GM19395 (cell line): ENCODE data around the gene ANP32E.
"Not testable (repeated sequence)": the region's sequence is repeated elsewhere in the genome, so short reads cannot be mapped to it uniquely, and the experiment has no call there.

Source experiments
- ATAC-seq: cut with Tn5 transposase; IDR thresholded peaks from one replicate; pipeline ENCODE4 v1.9.1; 2021; ENCODE audit warnings: mild to moderate bottlenecking, moderate library complexity; ENCODE audit not compliant: unreplicated experiment

The ANP32E gene

DNA sequence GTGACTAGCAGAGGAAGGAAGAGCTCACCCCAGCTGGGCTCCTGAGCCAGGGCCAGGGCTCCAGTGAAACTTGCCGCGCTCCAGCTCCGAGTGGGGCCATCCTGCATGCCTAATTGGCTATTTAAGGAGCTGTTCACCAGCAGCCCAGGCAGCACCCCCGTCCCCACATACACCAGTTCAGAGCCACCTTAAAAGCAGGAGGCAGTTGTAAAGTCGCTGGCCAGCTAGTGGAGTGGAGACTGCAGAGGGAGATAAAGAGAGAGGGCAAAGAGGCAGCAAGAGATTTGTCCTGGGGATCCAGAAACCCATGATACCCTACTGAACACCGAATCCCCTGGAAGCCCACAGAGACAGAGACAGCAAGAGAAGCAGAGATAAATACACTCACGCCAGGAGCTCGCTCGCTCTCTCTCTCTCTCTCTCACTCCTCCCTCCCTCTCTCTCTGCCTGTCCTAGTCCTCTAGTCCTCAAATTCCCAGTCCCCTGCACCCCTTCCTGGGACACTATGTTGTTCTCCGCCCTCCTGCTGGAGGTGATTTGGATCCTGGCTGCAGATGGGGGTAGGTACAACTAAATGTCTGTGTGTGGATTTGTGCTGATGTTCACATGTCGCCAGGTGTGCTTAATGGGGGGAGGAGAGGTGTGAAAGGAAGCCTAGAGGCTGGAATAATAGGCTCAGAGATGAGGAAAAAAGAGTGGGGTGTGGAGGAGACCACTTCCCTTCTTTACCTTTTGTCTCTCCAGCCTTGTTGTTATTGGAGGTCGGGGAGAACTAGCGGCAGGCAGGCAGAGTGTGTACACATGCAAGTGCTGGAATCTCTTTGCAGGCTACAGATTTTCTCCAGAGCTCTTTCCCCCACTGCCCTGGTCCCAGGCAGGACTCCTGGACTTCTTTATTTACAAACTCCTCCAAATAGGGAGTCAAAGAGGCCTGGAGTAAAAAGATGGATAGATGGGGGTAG, 22.0 kb upstream of the ANP32E start, which contains the start of gene CA14:
Gene CA14, plus strand, starts transcription at position 151 of the 962 bp plus-strand sequence. Its CDS starts 355 bp downstream, at position 506.
- no peak for ATAC-seq

DNA sequence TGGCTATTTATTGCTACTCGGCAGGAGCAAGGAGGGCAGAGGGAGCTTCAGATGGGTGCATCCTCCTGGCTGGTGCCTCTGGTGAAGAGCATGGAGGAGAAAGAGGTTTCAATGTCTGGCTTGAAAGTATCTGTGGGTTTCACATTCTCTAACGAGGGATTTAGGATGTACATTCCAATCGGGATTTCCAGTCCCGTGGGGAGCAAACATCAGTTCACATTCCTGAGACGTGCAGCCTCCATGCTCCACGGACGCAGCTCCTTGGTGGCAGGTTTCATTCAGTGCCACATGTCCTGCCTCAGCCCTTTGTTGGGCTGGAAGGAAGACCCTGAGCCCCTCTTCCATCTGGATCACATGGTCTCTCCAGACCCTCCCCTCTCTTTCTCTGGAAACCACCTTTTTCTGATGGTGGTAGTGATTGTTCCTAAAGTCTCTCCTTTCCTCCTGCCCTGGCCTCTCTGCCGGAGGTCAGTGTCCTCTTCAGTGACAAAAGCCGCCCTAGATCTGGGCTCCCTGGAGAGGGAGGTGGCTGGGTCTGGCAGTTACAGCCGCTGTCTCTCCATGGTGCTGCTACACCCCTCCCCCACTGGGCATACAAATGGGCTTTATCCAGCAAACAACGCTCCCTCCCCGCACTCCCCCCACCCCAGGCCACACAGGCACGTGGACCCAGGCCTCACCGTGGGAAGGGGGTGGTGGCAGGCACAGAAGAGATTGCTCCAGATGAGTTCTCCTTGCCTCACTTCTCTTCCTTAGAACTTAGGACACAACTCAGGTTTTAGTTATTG, 20.8 kb upstream of the ANP32E start:
- ATAC-seq: no peak

DNA sequence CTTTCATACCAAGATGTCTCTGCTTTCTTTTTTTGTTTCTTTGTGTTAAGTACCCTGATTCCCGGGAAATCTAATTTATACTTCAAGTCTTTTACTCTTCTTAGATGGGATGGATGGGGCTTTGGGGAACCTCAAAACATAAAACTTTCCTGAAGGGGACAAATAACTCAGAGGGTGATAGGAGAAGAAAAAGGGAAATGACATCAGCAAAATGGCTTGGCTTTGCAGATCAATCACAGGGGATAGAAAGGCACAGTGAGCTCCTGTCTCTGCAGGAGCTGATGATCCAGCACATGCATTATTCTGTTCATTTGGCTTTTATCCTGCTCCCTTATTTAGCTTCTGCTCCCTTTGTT, 20.3 kb upstream of the ANP32E start:
- peak; percentile 20 for ATAC-seq

DNA sequence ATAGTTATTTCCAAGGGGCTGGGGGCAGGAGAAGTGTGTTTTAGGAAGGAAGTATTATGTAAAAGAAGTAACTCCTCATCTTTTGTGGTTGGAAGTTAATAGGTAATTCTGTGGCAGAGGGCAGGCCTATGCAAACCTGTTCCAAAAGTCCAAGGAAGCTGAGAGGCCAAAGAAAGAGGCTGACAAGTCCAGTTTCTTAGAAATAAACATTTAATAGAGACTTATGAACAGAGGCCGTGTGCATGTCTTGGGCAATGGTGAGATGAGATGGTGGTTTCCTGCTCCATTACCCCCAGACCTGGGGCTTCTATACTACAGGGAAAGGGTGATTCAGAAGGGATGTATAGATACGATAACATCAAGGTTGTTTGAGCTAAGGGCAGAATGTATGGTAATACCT, 14.0 kb upstream of the ANP32E start:
- no peak for ATAC-seq

DNA sequence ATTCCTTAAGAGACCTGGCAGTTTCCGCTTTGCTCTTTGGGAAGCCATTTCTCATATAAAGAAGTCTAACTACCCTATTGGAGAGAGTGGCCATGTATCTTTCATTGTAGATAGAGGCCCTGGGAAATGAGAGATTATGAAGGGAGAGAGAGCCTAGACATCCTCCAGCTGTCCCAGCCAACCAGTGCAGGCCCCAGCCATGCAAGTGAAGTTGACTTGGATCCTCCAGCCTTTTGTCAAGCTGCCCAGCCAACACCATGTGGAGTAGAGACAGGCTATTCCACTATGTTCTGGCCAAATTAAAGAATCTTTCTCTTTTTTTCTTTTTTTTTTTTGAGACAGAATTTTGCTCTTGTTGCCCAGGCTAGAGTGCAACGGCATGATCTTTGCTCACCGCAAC, 7.1 kb upstream of the ANP32E start:
- no peak for ATAC-seq

DNA sequence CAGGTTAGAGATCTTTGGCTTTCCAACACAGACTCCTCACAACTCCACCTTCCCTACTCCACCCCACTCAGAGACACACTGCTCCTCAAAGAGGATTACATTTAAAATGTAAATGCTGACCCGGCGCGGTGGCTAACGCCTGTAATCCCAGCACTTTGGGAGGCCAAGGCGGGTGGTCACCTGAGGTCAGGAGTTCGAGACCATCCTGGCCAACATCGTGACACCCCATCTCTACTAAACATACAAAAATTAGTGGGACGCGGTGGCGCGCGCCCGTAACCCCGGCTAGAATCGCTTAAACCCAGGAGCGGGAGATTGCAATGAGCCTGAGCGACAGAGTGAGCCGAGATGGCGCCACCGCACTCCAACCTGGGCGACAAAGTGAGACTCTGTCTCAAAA, 1.8 kb upstream of the ANP32E start:
- no peak for ATAC-seq

DNA sequence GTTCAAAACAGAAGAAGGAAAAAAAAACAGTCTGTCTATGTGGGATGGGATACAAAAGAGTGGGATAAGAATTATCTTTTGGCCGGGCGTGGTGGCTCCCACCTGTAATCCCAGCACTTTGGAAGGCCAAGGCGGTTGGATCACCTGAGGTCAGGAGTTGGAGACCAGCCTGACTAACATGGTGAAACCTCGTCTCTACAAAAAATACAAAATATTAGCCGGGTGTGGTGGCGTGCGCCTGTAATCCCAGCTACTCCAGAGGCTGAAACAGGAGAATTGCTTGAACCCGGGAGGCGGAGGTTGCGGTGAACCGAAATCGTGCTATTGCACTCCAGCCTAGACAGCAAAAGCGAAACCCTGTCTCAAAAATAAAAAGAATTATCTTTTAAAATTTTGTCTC, 1.3 kb upstream of the ANP32E start:
- ATAC-seq: not testable (repeated sequence)

DNA sequence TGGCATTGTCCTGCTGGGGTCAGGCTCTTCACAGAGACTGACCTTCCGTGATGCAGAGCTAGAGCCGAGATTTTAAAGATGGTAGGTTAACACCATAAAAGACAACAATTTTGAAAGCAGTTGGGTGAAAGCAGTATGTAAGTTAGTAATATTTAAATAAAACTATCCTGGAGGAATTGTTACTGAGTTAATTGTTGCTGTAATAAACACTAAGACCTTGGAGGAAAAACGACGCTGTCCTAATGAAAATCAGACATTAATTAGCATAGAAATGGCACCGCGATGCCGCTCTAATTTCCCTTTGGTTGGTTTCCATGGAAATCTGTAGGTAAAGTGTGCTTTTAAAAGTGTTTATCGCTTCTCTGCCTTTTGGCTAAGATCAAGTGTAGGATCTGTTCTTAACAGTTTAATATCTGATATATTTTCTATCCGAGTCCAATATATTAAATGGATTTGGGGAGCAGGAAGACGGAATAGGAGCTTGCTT, 745 bp upstream of the ANP32E start:
- no peak for ATAC-seq

DNA sequence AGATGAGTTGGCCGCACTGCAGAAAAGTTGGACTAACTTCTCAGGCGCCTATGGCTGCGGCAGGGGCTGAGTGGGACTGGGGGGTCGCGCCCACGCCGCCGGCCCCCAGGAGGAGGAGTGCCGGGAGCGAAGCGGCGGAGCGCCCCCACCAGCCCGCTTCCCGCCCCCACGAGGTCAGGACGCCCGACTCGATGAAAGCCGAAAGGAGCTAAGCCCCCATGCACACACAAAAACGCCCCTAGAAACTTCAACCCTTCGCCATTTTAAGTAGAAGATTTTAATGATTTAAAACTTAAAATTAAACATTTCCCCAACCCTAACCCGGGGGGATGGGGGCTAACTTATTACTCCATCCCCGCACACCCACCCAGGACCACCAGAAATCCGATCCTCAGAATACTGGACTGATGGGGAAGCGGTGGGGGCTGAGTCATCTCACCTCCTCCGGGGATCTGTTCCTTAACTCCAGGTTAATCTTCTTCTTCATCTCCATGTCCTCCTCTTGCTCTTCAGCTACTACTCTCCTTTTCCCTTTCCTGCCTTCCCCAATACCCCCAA, 539 bp downstream of the ANP32E start:
- no peak for ATAC-seq

DNA sequence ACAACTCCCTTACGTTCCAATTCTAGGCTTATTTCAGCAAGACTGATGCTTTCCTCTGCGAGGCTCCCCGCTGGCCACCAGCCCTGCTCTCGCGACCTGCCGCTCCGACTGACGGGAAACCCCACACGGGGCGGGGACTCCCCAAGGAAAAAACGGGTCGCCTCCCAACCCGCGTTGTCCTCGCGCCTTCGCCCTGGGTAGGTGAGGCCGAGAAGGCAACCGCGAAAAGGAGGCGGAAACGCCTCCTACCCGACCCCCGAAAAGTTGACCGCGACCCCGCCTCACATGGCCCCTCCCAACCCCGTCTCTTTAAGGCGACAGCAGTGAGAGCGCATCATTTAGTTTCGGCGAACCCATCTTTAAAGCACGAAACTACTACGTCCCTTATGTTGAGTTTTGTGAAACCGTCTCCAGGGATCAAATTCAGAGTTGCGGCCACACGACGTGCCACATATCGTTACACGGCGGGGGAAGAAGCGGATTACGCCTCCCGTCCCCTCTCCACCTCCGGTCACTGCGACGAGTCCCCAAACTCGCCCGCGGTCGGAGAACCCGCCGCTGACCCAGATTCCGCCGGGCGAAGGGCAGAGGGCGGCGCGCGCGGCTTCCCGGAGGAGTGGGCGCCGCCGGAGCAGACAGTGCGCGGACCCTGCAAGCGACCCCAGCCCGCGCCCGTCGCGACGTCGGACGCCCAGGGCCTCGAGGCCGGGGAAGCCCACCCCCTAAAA, 1.2 kb downstream of the ANP32E start:
- ATAC-seq: peak; percentile 50

DNA sequence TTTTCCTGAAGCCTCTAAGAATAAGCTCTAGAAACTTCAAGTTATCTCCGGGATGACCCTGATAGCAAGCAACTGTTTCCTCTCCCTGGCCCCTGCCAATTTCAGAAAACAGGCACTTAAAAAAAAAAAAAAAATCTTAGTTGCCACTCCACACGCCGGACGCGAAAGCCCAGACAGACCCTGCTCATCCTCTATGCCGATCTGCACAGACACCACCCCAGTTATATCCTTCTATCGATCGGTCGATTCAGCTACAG, 1.7 kb downstream of the ANP32E start:
- ATAC-seq: no peak

DNA sequence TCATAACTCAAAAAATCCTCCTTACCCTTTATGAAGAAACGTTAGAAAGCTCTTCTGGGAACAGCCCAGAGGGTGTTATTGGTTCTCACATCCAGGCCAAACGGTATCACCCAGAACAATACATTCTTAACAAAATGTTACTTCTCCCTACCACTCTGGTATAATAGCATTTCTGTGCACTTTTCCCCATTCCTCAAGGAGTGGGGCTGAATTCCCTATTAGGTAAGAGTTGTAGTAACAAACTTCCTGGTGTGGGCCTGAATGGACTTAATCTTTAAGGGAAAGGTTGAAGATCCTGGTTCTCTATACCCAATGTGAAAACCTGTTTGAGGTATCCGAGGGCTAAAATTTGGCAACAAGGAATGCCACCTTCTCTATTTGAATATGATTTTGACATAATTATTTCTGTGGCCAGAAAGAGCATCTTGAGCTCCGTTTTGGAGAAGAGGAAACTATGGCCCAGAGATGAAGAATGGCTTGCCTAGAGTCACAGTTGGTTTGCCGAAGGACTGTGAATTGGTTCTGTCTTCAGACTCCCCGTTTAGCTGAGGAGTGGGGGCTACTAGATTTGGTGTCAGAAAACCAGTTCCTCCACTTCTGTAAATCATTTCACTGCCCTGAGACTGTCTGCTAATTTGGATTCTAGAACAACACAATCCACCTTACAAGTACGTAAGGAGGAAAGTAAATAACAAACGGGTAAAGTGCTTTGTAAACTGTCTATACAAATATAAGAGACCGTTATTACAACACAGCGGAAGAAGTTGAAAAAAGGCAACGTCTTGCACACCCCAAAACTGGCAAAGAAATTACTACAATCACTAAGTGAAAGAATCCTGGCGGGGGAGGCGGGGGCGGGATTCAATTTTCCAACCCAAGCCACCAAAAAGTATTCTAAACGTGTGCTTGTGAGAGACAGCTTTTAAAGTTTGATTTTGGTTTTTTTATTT, 2.3 kb downstream of the ANP32E start:
- no peak for ATAC-seq

DNA sequence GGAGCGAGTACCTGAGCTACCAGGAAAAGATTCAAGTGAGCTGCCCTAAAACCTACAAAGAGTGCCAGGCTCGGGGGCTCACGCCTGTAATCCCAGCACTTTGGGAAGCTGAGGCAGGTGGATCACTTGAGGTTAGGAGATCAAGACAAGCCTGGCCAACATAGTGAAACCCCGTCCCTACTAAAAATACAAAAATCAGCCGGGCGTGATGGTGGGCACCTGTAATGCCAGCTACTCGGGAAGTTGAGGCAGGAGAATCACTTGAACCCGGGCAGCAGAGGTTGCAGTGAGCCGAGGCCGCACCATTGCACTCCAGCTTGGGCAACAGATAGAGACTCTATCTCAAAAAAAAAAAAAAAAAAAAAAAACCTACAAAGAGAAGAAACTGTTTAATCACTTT, 3.0 kb downstream of the ANP32E start:
- not testable (repeated sequence) for ATAC-seq

DNA sequence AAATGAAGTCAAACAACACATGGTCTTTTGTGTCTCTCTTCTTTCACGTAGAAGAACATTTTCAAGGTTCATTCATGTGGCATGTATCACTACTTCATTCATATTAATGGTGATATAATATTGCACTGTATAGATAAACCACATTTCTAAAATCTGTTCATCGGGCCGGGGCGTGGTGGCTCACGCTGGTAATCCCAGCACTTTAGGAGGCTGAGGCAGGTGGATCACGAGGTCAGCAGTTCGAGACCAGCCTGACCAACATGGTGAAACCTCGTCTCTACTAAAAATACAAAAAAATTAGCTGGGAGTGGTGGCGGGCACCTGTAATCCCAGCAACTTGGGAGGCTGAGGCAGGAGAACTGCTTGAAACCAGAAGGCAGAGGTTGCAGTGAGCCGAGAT, 7.7 kb downstream of the ANP32E start:
- ATAC-seq: not testable (repeated sequence)

DNA sequence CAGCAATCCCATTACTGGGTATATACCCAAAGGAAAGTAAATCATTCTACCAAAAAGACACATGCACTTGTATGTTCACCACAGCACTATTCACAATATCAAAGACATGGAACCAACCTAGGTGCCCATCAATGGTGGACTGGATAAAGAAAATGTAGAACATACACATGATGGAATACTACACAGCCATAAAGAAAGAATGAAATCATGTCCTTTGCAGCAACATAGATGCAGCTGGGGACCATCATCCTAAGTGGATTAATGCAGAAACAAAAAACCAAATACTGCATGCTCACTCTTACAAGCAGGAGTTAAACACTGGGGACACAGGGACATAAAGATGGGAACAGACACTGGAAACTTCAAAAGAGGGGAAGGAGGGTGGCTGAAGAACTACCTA, 8.7 kb downstream of the ANP32E start:
- no peak for ATAC-seq

DNA sequence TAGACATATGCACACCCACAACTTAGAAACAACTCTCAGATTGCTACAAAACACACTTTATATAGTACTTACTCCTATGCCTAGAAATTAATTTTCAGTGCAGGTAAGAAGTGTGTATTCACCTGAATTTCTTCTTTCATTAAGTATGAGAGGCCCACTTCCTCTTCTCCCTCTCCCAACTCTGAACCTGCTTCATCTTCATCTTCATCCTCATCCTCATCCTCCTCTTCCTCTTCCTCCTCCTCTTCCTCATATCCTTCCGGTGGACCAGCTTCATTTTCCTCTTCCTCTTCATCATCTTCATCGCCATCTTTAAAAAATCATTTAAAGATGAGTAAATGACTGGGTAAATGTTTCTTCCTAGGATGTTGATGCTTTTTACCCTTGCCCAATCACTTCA, 9.4 kb downstream of the ANP32E start:
- ATAC-seq: no peak

DNA sequence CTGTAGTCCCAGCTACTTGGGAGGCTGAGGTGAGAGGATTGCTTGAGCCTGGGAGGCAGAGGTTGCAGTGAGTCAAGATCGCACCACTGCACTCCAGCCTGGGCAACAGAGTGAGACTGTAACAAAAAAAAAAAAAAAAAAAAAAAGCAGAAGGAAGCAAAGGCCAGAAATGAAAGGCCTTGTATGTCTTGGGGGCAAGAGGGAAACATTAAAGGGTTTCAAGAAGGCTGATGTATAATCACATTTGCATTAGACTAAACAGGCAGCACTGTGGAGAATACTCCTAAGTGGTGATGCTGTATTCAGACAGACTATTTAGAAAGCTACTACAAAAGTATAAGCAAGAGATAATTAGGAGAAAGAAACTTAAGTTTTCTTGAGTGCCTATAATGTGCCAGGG, 10.4 kb downstream of the ANP32E start:
- no peak for ATAC-seq

DNA sequence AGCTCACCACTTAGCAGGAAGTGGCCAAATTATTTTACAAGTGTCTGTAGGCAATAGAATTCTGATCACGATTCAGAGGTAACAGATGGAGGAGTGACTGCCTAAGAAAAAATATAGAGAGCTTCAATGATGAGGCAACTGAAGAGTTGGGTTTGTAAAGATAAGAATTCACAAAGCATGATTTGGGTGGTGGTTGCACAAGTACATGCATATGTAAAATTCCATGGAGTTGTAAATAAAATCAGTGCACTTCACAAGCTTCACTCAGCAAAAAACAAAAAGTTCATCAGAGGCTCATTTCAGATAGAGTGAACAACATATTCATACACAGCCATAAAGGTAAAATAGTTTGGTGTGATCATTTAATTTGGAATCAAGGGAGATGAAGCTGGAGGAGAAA, 10.9 kb downstream of the ANP32E start:
- ATAC-seq: no peak

DNA sequence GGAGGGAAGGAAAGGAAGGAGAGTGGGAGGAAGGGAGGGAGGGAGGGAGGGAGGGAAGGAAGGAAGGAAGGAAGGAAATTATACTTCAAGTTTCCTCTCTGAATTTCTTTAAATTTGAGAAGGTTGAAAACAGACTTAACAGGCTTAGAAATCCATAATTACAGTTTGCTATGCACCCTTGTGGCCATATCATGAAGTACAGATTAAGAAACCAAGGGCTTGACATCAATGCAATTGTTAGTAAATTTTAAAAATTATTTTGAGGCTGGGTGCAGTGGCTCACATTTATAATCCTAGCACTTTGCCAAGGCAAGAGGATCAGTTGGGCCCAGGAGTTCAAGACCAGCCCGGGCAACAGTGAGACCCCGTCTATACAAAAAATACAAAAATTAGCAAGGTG, 14.4 kb downstream of the ANP32E start:
- no peak for ATAC-seq

DNA sequence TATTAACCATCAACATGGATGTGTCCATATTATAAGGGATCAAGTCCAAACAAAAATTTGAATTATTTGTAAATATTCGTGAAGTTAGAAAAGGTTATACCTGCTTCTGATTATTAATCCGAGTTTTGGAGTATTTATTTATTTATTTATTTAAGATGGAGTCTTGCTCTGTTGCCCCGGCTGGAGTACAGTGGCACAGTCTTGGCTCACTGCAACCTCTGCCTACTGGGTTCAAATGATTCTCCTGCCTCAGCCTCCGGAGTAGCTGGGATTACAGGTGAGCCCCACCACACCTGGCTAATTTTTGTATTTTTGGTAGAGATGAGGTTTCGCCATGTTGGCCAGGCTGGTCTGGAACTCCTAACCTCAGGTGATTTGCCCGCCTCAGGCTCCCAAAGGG, 20.1 kb downstream of the ANP32E start:
- ATAC-seq: not testable (repeated sequence)
